HG02759 (cell line): ENCODE measurements around the gene GJC2.
"Not testable (repeated sequence)": the region's sequence is repeated elsewhere in the genome, so short reads cannot be mapped to it uniquely, and the experiment has no call there.

Source experiments
- ATAC-seq: cut with Tn5 transposase; IDR thresholded peaks from one replicate; pipeline ENCODE4 v1.9.1; 2021; ENCODE audit warnings: mild to moderate bottlenecking, moderate library complexity; ENCODE audit not compliant: unreplicated experiment

GJC2 gene

GRCh38 chr1:228170666-228171065, 20.9 kb downstream of the GJC2 start:
- ATAC-seq: no peak

GRCh38 chr1:228171221-228171891, 21.6 kb downstream of the GJC2 start:
- no peak for ATAC-seq

- no peak for ATAC-seq
Observed at GRCh38 chr1:228172591-228173527, 23.1 kb downstream of the GJC2 start.

- ATAC-seq: not testable (repeated sequence)
Observed at GRCh38 chr1:228173528-228174481, 24.1 kb downstream of the GJC2 start.

- ATAC-seq: no peak
Observed at GRCh38 chr1:228174482-228175315, 25.0 kb downstream of the GJC2 start.

DNA sequence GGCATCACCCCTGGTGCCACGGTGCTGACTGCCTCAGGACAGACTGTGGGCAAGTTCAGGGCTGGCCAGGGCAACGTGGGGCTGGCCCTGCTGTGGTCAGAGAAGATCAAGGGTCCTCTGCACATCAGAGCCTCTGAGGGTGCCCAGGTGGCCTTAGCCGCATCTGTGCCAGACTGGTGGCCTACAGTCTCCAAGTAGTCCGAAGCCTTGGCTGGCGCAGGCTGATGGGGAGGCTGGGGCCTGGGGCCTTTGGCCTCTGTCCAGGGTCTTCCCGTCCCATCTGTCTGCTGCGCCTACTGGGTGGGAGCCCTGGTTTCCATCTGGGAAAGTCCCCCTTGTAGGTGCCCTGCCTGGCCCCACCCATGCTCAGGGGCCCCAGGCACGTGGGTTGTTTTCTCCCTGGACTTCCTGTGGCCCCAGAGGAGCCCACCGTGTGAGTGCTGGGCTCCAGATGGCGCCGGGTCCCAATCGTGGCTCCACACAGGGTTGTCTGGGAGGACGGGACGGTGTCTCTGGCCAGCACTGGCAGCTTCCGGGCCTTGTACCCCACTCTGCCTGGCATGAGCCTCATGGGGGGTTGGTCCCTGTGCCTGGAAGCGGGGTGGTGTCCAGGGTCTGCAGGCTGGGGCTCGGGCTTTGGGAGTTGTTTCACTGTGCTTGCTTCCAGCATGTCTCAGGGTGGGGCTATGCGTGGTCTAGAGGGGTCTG, 25.7 kb downstream of the GJC2 start:
- ATAC-seq: no peak

- no peak for ATAC-seq
Observed at GRCh38 chr1:228176024-228176395, 26.3 kb downstream of the GJC2 start.

DNA sequence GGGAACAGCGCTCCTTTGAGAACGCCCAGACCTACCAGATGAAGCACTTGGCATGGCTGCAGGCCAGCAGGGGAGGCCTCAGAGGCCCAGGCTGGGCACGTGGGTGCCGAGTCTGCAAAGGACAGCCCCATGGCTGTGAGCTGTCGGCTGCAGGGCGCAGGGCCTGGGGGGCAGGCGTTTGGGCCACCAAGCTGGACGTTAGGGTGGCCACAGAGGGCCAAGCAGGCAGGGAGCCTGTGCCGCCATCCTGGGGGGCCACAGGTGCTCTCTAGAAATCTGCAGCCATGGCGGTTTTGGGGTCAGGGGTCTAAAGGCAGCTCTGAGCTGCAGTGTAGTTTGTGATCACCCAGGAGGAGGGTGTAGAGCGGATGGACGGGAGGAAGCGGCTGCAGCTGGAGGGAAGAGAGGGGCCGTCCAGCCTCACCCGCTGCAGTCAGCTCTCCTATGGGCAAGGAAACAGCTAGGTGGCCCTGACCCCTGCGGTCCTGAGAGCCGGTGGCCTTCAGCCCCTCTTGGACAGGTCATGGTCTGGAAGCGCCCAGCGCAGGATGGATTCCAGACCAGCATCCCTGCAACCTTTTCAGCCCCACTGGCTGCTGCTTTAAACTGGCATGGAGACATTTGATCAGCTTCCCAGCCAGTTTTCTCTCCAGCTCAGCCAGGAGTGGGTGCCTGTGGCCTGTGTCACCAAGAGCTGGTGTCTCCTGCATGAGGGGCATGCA, 26.9 kb downstream of the GJC2 start:
- no peak for ATAC-seq

- ATAC-seq: no peak
Observed at GRCh38 chr1:228177183-228177475, 27.4 kb downstream of the GJC2 start.

GRCh38 chr1:228177721-228178710, 28.3 kb downstream of the GJC2 start:
- no peak for ATAC-seq

DNA sequence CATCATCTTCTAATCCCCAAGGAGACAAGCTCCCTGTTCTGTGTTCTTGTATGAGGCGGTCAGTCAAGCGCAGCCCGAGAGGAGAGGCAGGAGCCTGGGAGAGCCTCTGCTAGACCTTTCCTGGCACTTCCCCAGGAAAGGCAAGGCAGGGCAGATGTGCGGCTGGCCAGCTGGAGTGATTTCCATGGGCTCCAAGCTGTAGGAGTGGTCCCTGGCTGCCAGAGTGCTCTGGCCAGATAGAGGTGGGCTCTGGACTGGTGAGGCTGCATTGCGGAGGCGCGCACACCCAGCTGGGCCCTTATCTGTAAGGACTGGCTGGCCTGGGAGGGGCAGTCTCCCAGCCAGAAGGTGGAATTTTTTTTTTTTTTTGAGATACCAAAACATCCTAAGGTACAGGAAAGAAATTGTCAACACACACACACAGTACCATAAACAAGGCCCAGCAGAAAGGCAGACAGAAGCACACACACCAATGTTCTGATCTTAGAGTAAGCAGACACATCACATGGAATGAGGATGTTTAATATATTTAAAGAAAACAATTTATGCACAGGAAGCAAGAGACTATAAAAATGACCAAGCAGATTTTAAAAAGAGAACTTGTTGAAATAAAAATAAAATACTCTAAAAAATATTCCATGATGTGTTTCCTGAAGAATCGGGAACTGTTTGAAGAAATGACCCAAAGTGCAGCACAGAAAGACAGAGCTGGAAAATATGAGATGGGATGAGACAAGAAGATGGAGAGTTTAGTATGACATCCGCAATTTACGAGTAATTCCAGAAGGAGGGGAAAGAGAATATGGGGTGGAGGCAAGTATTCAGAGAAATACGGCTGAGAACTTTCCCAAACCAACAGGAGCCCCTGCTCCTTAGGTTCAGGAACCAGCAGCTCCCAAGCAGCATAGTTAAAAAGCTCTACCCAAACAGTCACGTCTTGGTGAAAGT, 29.3 kb downstream of the GJC2 start:
- no peak for ATAC-seq

- ATAC-seq: no peak
Observed at GRCh38 chr1:228180271-228180958, 30.7 kb downstream of the GJC2 start.

DNA sequence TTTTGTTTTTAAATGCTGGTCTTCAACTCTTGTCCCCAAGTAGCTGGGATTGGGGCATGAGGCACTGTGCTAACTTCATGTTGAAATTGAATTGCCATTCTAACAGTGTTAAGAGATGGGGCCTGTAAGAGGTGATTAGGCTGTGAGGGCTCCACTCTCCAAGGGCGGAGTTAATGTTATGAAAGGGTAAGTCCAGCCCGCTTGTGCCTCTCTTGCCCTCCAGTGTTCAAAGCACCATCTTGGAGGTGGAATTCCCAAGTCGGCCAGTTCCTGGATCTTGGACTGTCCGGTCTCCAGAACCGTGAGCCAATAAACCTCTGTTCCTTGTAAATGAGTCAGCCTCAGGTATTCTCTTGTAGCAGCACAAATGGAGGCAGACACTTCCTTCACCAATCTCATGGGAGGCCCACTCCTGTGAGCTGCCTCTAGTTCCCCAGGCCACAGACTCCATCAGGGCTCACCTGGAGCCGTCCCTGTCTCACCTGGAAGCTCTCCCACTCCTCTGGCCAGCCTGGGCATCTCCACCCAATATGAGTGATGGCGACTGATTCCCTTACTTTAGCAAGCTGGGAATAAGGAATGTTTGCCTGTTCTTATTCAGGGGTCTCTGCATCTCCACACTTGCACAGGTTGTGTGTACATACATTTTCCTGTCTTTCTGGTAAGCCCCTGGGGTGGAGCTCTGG, 31.4 kb downstream of the GJC2 start:
- ATAC-seq: no peak

GRCh38 chr1:228181645-228182034, 31.9 kb downstream of the GJC2 start:
- ATAC-seq: no peak

DNA sequence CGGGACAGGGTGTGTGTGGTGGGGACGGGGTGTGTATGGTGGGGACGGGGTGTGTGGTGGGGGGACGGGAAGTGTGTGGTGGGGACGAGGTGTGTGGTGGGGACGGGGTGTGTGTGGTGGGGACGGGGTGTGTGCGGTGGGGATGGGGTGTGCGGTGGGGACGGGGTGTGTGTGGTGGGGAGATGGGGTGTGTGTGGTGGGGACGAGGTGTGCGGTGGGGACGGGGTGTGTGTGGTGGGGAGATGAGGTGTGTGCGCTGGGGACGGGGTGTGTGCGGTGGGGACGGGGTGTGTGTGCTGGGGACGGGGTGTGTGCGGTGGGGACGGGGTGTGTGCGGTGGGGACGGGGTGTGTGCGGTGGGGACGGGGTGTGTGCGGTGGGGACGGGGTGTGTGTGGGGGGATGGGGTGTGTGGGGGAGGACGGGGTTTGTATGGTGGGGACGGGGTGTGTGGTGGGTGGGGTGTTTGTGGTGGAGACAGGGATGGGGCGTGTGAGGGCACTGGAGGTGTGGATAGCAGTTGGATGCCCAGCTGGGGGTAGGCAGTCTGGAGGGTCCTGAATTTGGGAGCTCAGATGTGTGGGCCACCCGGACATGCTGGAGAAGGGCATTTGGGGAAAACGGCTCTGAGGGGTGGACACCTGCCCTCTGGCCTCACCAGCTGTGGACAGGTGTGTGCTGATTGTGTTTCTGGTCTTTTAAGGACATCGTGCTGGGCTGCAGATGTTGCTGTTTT, 32.7 kb downstream of the GJC2 start:
- no peak for ATAC-seq
